ENCODE results near the gene EPS15. TPM values are rescaled to one million over a fixed set of nuclear protein-coding genes. Genes with fewer than 3 reads are reported as not detected.

Gene EPS15
- total and polyA plus RNA-seq, 2 of the 8 experiments (the other 6 are each of a cell fraction or from before 2014, with no cell fraction given): 15.9 to 57.2 TPM

- WGBS, 2 experiments (ENCODE audit: extremely low coverage in 1 of 2, insufficient coverage in 1 of 2, insufficient read length in 1 of 2, insufficient replicate concordance in 2 of 2, low coverage in 1 of 2, low lambda C conversion rate in 2 of 2, missing lambda C conversion rate in 1 of 2): 85% methylated on average over 4 of the region's 4 CpGs; no CpG with 5 or more reads in 1 of the 2 experiments
- H3K9ac ChIP-seq (replicated peaks in 1 of 4; ENCODE audit: extremely low read depth in 1 of 4, low read depth in 3 of 4, low read length in 3 of 4): no peak overlapping the region
- POLR2A ChIA-PET (ENCODE audit: partially characterized antibody): no interaction called here
Measured at GRCh38 chr1:51491166-51491981, 27.7 kb downstream of the EPS15 start.

More at GRCh38 chr1:51491166-51491981, 27.7 kb downstream of the EPS15 start:
- Histone ChIP-seq H3K36me3 (ENCODE audit: control insufficient read depth in 2 of 4, insufficient read depth in 4 of 4, low read length in 3 of 4) (no peaks in the 10 kb centered on the region), H3K27ac (ENCODE audit: low read depth, low read length) (no peak overlapping the region), H3K23ac (ENCODE audit: insufficient read length) (no peak overlapping the region), H3K79me2 (ENCODE audit: control insufficient read depth in 1 of 2, insufficient read depth in 2 of 2, low read length in 2 of 2) (peaks cover 0 to 29% of the 10 kb centered on the region in 2 experiments; a peak in 2 of 4 replicates), H2AFZ (ENCODE audit: low read length) (no peak overlapping the region), H3K27me3 (replicated peaks in 1 of 4; ENCODE audit: control insufficient read depth in 3 of 4, extremely low read depth in 1 of 4, insufficient read depth in 3 of 4, low read length in 3 of 4) (no peaks in the 10 kb centered on the region), H2AK5ac (ENCODE audit: low read depth, low read length) (no peak overlapping the region), H2BK20ac (ENCODE audit: low read length) (no peak overlapping the region), H3K23me2 (ENCODE audit: low read depth, low read length) (no peaks in the 10 kb centered on the region), H2BK5ac (ENCODE audit: low read depth, low read length) (no peak overlapping the region), H4K5ac (ENCODE audit: insufficient read length, low read depth, low read length) (no peak overlapping the region), H3K18ac (ENCODE audit: extremely low read depth, low read length) (no peak overlapping the region), H2BK12ac (ENCODE audit: low read depth, low read length) (no peak overlapping the region), H2BK15ac (ENCODE audit: low read length) (no peak overlapping the region), H3K9me3 (ENCODE audit: insufficient read depth in 2 of 2, low read depth in 1 of 2, low read length in 1 of 2) (no peaks in the 10 kb centered on the region), H4K8ac (ENCODE audit: extremely low read depth, insufficient read depth, low read length) (no peak overlapping the region), H3K4me2 (ENCODE audit: insufficient read depth in 1 of 2, low read depth in 2 of 2, low read length in 2 of 2) (no peak overlapping the region), H3K79me1 (ENCODE audit: low read depth, low read length) (no peaks in the 10 kb centered on the region), H3K4ac (replicated peaks; ENCODE audit: insufficient read length, low read depth, low read length) (no peak overlapping the region), H3K4me3 (ENCODE audit: extremely low read depth in 1 of 4, insufficient read depth in 2 of 4, low read depth in 3 of 4, low read length in 4 of 4) (no peak overlapping the region), H2BK120ac (replicated peaks; ENCODE audit: low read depth, low read length) (no peak overlapping the region), H4K91ac (replicated peaks; ENCODE audit: insufficient read length, low read length) (no peak overlapping the region), H3K4me1 (replicated peaks in 1 of 4; ENCODE audit: control insufficient read depth in 3 of 4, insufficient read depth in 4 of 4, low read length in 3 of 4) (no peaks in the 10 kb centered on the region), H3K56ac (replicated peaks; ENCODE audit: insufficient read length, low read depth, low read length) (no peak overlapping the region), H4K20me1 (replicated peaks in 1 of 2; ENCODE audit: control insufficient read depth in 1 of 2, insufficient read depth in 2 of 2, low read length in 2 of 2) (peaks cover 0 to 1% of the 10 kb centered on the region in 2 experiments), H3K14ac (ENCODE audit: insufficient read length) (no peak overlapping the region)
- no peak for FAIRE-seq
- CTCF ChIA-PET (ENCODE audit: partially characterized antibody): interaction anchor here (0.6 to 0.9 kb wide), 2 partner anchors 71 to 946 kb away, joined by 3 read pairs; no protein-coding TSS in a partner anchor
- TF ChIP-seq SIRT6 (IDR thresholded peaks at IDR 0.05; ENCODE audit: low read length) (no peak), TAF1 (IDR thresholded peaks at IDR 0.05; ENCODE audit: low read depth, low read length) (no peak), CHD1 (IDR thresholded peaks at IDR 0.05; ENCODE audit: low read depth, low read length) (no peak), GTF2F1 (IDR thresholded peaks at IDR 0.05; ENCODE audit: borderline replicate concordance, low read depth, low read length) (no peak), POU5F1 (IDR thresholded peaks at IDR 0.05; ENCODE audit: low read depth, low read length) (no peak), TAF7 (optimal IDR thresholded peaks at IDR 0.05; ENCODE audit: borderline replicate concordance, low read depth, low read length) (no peak), CTBP2 (IDR thresholded peaks at IDR 0.05; ENCODE audit: borderline replicate concordance, insufficient read depth, insufficient read length, low read length) (no peak)
- DNase-seq (ENCODE audit: low read depth in 1 of 2, low spot score in 2 of 2): no peak

Measured in H1 (cell line).